Left lobe of liver (tissue), 2 donors: ENCODE data around the gene ARHGAP9. TPM values are rescaled to one million over a fixed set of nuclear protein-coding genes. Genes with fewer than 3 reads are reported as not detected.
A peak's percentile ranks its signal among the peaks of the same experiment; 100 is the strongest.

Experiments
- ATAC-seq: fragments of 200-7000 bp; cut with Tn5 transposase; one replicate; pipeline ENCODE4 v1.9.1; 2020; ENCODE audit warnings: mild to moderate bottlenecking, moderate library complexity
- DNase-seq: peaks from one replicate; pipeline ENCODE4 v3.0.0-alpha.2; 2020; ENCODE audit warnings: low spot score
- total RNA-seq: library from RNA; stranded (reverse); gene quantifications from one replicate; pipeline ENCODE4 v1.2.1, GENCODE V29; 2021
- donor health status: DM: no; HTN: no; CAD: no; lungs with moderate emphysema.
- donor health status: DM: no; HTN: yes; CAD: no.

The ARHGAP9 gene
- total RNA-seq, 1 donor from 2014 or later = 4.3 TPM

DNA sequence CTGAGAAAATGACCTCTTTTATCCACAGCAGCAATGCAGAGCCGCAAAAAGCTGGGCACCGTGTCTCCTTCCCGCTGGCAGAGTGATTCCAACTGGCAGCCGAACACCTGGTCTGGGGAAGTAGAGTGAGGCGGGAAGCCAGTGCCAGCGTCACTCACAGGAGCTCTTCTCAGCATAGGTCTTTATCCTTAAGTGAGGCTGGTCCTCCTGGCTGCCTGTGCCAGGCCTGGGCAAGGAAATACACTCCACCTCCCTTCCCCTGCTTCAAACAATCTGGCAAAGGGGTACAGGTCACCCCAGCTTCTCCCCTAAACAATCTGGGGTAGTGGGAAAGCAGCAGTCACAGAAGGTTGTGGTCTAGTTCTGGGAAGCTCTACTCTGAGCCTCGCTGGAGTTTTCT, 4.8 kb downstream of the ARHGAP9 start:
- no peak for ATAC-seq
- no peak for DNase-seq

DNA sequence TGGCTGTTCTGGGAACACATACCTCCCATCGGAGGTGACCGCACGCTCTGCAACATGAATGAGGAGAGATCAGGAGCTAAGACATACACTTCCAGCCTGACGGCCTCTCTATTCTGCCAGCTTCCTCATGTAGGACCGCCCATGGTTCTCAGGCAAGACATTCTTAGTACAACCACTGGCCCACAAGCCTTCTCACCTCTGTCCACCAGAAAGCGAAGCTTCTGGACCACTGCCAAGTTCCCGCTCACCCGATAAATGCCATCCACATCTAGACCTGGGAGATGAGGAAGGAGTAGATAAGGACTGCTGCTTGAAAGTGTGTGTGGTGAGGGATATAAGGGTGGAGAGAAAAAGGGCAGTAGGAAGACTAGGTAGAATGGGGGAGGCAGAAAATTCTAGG, 5.2 kb downstream of the ARHGAP9 start:
- DNase-seq (no peak), ATAC-seq (no peak)

DNA sequence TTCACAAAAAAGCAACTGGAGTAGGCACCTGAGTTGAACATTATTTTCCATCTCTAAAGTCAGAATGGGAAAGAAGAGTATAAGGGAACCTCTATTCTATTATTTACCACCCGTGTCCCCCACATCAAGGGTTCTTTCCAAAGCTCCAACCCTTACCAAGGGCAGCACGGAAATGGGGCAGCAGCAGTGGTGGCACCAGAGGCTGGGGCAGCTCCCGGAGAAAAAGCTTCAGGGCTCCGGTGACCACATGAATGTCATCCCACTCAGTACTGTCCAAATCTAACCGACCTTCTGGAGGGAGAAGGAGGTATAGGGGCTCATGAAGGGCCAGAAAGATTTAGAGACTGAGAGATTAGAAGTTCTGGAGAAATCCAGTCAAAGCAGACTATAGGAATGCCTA, 5.8 kb downstream of the ARHGAP9 start:
- ATAC-seq (no peak), DNase-seq (no peak)

DNA sequence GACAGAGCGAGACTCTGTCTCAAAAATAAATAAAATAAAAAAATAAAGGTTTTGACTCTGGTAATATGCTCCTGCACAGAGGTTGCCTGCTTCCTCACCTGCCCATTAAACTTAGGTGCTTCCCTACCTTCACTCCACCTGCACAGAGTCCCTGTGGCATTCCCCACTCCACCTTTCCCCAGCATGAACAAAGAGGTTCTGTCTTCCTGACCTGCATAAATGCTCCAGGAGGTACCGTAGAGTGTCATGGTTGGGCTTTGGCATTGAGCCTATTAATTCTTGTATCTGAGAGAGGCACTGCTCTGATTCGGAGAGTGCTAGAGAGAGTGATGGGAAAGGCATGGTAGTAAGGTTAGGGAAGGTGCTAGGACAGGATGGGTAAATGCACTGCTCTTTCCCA, 6.3 kb downstream of the ARHGAP9 start:
- no peak for DNase-seq
- no peak for ATAC-seq

DNA sequence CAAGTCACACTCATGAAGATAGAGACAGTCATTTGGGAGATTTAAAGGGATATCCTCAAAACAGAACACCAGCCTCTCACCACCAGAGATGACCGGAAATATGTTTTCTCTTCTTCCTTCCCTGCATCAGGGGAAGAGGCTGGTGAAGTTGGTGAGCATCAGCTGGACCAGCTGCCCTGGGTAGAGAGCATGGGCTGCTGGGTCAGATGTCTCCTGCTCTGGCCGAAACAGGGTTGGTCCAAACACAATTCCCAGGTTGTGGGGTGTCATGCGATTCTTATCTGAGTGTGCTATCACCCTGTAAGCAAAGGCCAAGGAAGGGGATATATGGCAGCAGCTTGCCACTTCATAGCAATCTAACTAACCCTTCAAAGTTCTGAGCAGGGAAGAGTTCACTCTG, 7.3 kb downstream of the ARHGAP9 start:
- DNase-seq (no peak), ATAC-seq (no peak)

DNA sequence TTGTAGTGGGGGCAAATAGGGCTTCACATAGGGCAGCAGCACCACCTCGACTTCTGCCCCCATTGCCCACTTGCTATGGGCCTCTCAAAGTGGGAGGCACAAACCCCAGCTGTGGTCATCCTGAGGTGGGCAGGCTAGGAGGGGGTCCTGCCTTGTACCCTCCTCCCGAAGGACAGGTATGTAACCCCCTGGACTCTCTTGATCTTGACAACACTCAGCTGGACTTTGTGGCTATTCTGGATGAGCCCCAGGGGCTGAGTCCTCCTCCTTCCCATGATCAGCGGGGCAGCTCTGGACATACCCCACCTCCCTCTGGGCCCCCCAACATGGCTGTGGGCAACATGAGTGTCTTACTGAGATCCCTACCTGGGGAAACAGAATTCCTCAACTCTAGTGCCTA, 8.0 kb downstream of the ARHGAP9 start:
- ATAC-seq = no peak

DNA sequence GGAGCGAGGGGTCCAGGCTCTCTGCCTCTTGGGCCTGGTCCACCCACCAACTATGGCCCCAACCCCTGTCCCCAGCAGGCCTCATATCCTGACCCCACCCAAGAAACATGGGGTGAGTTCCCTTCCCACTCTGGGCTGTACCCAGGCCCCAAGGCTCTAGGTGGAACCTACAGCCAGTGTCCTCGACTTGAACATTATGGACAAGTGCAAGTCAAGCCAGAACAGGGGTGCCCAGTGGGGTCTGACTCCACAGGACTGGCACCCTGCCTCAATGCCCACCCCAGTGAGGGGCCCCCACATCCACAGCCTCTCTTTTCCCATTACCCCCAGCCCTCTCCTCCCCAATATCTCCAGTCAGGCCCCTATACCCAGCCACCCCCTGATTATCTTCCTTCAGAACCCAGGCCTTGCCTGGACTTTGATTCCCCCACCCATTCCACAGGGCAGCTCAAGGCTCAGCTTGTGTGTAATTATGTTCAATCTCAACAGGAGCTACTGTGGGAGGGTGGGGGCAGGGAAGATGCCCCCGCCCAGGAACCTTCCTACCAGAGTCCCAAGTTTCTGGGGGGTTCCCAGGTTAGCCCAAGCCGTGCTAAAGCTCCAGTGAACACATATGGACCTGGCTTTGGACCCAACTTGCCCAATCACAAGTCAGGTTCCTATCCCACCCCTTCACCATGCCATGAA, 8.6 kb downstream of the ARHGAP9 start:
- DNase-seq (no peak), ATAC-seq (no peak)

More for the DNA sequence above, 8.0 kb downstream of the ARHGAP9 start:
- no peak for DNase-seq

DNA sequence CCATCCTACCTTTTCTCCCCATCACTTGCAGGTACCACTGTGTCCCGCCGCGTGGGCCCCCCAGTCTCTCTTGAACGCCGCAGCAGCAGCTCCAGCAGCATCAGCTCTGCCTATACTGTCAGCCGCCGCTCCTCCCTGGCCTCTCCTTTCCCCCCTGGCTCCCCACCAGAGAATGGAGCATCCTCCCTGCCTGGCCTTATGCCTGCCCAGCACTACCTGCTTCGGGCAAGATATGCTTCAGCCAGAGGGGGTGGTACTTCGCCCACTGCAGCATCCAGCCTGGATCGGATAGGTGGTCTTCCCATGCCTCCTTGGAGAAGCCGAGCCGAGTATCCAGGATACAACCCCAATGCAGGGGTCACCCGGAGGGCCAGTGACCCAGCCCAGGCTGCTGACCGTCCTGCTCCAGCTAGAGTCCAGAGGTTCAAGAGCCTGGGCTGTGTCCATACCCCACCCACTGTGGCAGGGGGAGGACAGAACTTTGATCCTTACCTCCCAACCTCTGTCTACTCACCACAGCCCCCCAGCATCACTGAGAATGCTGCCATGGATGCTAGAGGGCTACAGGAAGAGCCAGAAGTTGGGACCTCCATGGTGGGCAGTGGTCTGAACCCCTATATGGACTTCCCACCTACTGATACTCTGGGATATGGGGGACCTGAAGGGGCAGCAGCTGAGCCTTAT, 9.2 kb downstream of the ARHGAP9 start:
- peak; percentile 7 for ATAC-seq

DNA sequence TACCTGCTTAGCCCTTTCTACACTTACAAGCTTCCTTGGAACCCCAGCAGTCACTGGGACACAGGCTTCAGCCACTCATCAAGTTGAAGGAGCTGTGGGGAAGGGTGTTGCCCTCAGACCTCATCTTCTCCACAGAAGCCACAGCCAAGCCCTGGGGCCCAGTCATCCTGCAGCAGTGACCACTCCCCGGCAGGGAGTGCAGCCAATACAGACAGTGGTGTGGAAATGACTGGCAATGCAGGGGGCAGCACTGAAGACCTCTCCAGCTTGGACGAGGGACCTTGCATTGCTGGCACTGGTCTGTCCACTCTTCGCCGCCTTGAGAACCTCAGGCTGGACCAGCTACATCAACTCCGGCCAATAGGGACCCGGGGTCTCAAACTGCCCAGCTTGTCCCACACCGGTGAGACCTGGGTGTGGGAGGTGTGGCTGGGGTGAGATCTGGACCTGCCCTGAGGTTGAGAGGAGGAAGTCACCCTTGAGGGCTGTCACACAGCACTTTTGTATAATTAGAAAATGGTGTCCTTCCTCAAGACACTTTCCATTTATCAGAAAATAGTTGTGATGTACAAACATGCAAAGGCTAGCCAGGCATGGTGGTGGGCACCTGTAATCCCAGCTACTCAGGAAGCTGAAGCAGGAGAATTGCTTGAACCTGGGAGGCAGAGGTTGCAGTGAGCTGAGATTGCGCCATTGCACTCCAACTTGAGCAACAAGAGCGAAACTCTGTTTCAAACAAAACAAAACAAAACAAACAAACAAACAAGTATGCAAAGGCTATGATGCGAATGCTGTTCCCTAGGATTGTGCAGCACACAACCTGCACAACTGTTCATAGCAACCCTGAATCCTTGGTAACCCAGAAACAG, 10.1 kb downstream of the ARHGAP9 start:
- DNase-seq (no peak), ATAC-seq (no peak)

More for the DNA sequence above, 9.2 kb downstream of the ARHGAP9 start:
- no peak for DNase-seq

DNA sequence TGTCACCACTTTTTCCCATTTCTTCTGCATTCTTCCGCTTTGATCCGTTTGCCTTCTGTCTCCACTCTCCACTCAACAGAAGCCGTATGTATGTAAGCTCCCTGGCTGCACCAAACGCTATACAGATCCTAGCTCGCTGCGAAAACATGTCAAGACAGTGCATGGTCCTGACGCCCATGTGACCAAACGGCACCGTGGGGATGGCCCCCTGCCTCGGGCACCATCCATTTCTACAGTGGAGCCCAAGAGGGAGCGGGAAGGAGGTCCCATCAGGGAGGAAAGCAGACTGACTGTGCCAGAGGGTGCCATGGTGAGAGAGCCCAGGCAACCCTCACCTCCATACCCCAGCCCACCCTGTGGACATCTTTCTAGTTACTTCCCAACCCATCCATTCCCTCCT, 11.8 kb downstream of the ARHGAP9 start:
- ATAC-seq (no peak), DNase-seq (no peak)

DNA sequence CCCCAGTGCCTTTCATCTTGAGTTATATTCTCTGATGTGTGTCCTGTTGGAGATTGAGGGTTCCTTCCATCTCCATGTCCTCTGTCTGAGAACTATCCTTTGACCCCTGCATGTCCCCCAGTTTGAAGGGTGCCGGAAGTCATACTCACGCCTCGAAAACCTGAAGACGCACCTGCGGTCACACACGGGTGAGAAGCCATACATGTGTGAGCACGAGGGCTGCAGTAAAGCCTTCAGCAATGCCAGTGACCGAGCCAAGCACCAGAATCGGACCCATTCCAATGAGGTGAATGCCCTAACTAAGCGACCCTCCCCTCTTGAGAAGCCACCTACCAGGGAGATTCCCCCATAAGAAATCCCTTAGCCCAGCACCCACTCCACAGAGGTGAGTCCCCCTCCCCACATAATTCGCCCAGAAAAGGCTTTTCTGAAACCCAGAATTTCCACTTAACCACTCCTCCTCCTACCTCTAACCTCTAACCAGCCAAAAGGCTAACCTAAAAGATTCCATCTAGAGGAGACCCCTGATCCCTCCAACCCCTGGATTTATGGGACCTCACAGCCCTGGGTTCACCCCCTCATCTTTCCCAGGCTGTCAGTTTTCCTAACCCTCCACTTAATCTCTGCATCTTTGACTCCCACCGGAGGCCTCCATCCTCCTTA, 12.3 kb downstream of the ARHGAP9 start:
- DNase-seq = no peak

DNA sequence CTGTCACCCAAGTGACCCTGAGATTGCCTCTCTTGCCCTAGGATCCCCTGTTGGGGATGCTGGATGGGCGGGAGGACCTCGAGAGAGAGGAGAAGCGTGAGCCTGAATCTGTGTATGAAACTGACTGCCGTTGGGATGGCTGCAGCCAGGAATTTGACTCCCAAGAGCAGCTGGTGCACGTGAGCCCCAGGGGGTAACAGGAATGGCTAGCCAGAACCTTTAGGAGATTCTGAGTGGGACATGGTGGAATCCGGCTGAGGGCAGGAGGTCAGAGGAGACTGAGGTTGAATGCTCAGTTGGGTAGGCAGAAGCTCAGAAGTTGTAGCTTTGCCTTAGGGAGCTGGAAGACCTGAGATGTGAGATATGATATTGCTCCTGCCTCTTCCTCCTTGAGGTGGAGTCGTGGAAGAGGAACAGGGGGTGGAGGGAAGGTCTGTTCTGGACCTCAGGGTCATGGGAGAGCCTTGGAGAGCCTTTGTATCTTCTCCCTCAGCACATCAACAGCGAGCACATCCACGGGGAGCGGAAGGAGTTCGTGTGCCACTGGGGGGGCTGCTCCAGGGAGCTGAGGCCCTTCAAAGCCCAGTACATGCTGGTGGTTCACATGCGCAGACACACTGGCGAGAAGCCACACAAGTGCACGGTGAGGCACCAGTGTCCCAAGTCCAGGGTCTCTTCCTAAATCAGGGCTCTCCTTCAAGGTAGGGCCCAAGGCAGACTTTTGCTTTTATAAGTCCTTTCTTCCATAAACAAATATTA, 13.7 kb downstream of the ARHGAP9 start:
- DNase-seq = no peak
- no peak for ATAC-seq

More for the DNA sequence above, 12.3 kb downstream of the ARHGAP9 start:
- no peak for ATAC-seq

DNA sequence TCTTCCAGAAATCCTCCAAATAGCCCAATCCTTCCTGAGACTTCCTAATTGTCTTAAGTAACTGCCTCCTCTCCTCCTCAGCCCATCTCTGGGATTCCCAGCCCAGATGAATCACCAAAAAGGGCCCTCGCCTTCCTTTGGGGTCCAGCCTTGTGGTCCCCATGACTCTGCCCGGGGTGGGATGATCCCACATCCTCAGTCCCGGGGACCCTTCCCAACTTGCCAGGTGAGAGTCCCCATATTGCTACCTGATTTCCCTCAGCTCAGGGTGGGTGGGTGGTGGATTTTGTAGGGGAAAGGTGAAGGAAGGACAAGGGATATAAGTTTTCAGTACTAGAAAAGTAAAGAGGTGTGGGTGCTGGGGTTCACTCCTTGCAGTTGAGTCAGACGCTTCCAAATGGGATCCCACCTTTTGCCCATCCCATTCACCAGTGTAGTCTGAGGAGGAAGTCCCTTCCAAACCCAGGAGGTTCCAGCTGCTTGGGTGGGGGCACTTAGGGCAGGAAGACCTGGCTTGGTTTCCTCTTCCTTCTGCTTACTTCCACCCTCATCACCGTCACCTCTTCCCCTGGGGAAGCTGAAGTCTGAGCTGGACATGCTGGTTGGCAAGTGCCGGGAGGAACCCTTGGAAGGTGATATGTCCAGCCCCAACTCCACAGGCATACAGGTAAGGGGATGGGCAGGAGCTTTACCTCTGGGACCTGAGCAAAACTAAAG, 14.5 kb downstream of the ARHGAP9 start:
- ATAC-seq = no peak
- no peak for DNase-seq

DNA sequence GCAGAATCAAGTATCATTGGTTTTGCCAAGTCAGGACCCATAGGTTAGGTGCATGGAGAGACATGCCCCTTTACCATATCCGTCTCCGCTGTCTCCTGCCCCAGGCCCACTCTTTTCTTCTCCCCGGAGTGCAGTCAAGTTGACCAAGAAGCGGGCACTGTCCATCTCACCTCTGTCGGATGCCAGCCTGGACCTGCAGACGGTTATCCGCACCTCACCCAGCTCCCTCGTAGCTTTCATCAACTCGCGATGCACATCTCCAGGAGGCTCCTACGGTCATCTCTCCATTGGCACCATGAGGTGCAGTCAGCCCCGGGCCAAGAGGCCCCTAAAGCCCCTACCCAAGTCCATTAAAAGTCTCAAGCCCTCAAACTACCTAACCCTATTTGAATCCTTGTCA, 15.1 kb downstream of the ARHGAP9 start:
- ATAC-seq (no peak), DNase-seq (no peak)

DNA sequence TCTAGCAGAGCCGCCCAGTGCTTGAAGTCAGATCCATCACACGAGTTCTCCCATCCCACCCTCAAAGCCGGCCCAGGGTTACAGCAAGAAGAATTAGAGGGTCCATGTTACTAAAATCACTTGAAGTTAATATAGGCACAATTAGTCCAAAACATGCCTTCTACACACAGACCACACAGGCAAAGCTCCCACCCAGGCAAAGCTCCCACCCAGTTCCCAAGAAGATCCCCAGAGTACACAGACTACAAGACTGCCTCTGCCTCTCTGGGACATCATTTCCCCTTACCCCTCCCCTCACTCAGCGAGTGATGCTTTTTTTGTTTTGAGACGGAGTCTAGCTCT, 16.8 kb downstream of the ARHGAP9 start:
- DNase-seq (no peak), ATAC-seq (no peak)

DNA sequence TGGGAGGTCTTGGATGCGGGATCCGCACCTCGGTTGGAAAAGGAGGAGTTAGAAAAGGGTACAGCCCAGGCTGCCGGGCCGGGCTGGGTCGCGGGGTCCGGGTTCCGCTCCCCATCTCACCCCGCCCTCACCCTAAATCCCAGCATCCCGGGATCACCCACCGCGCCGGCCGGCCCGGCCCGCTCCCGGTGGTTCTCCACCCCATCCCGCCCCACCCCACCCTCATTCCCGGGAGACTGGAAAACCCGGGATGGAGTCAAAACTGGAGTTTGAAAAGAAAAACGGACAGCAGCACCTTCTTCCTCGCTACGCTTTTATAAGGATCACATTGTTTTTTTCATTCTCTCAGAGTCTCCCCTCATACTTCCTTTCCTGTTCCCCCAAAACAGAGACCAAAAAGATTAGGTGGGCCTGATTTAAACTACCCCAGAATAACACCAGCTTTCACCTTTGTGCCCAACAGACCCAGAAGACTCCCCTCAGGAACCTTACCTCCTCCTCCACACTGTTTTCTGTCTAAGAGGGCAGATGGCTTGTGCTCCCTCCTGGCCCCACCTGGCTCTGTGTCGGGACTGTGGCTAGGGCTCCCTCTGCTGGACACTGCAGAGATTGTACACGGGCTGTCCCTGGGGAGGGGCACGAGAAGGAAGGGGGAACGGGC, 17.3 kb downstream of the ARHGAP9 start:
- peak; percentile 85 for DNase-seq

DNA sequence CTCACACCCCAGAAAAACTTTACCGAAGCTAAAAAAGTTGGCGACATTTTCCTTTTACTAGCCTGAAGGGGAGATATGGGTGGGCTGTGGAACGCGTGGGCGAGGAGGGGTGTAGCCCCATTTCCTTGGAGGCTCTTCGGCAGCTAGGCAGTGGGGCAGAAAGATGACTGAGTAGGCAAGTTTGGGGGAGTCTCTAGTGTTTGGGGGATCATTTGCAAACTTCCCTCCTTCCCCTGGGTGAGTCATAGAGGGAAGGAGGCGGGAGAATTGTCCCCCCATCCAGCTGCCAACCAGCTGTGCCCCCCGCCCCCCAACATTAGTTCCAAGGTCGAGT, 17.8 kb downstream of the ARHGAP9 start:
- DNase-seq (no peak), ATAC-seq (no peak)

More for the DNA sequence above, 17.3 kb downstream of the ARHGAP9 start:
- ATAC-seq = peak; percentile 71

DNA sequence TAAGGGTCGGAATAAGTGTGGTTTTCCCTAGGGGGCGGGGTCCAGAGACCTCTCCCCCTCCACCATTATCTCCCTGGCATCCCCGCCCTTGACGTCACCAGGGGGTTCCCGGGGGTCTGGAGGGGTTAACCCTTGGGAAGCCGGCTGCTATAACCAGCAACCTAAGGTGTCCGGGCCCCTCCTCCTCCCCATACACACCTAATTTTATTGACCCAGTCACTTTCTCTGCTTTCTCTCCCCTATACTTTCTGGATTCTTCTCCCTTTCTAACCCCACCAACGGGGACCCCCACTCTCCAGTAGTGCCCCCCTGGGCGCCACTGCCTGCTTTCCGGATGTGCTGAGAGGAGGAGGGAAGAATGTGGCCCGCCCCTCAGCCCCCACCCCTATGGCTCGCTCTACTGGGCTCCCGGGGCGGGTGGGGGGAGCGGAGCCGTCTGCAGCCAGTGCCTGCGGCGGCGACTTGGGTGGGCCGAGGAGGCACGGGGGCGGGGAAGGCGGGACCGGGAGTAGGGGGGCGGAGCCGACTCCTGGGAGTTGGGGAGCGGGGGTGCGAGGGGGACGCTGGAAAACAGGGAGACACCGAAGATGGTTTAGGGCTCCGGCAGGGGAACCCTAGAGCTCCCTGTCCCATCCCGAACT, 18.3 kb downstream of the ARHGAP9 start:
- peak; percentile 2 for ATAC-seq
- DNase-seq = no peak

DNA sequence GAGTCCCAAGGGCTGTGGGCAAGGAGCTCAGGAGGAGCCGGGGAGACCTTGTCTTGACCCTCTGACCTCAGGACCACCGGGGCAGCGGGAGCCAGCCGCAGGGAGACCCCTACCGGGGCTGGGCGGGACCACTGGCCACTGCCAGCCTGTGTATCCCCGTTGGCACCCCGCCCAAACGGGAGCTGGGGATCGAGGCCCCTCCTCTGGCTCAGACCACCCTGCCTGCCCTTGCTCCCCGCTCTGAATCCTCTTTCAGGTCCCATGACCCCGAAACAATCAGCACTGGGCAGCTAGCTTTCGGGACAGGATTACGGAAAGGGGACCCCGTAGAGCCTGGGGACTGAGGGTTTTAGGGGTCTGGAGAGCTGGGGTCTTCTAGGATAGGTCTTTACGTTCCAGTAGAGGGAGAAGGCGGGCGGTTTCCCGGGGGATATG, 18.8 kb downstream of the ARHGAP9 start:
- ATAC-seq = no peak
- no peak for DNase-seq
